Cardiac fibroblast (primary cell): ENCODE results near the gene CDC26.
A peak's percentile ranks its signal among the peaks of the same experiment; 100 is the strongest.

Source experiments
- DNase-seq, 2 donors: peaks; one replicate each; pipeline versions ENCODE4 v3.0.0 to v3.0.0-alpha.2; 2010; ENCODE audit warnings: low read depth in 2 of 2
- H3K4me3 ChIP-seq, 2 donors: replicated peaks in 1 of 2; 1 replicate in 1 of 2; 2 replicates in 1 of 2; pipeline ENCODE4 v1.5.1; 2011; ENCODE audit warnings: low read depth in 2 of 2, low read length in 2 of 2, mild to moderate bottlenecking in 2 of 2, moderate library complexity in 1 of 2
- CTCF ChIP-seq: IDR thresholded peaks from one replicate; pipeline ENCODE4 v1.5.1; 2011; ENCODE audit warnings: low read depth, mild to moderate bottlenecking, low read length, inconsistent platforms

Gene CDC26

GRCh38 chr9:113221003-113221799, 54.2 kb downstream of the CDC26 start, which contains the start of the genes FKBP15 and SLC31A1:
TSS of gene FKBP15 (minus strand) at chr9:113221277. CDS start at chr9:113221243, 34 bp downstream.
TSS of gene SLC31A1 (plus strand) at chr9:113221544. CDS start at chr9:113256149, 34,605 bp downstream.
- peak within 1 kb of the TSS; percentile 87 to 95 for H3K4me3 ChIP-seq
- no peak for TF ChIP-seq CTCF
- DNase-seq: peak; percentile 99

GRCh38 chr9:113220467-113221002, 54.8 kb downstream of the CDC26 start:
- peak overlapping the region; percentile 87 to 95 for H3K4me3 ChIP-seq
- DNase-seq: peak in 1 of 2 donors; percentile 7
- TF ChIP-seq CTCF: no peak

- DNase-seq: peak in 1 of 2 donors; percentile 57
- no peak for TF ChIP-seq CTCF
- H3K4me3 ChIP-seq: peak overlapping the region; percentile 87 to 95
Measured at GRCh38 chr9:113219969-113220368, 55.4 kb downstream of the CDC26 start.

GRCh38 chr9:113219186-113219936, 56.0 kb downstream of the CDC26 start:
- no peak for DNase-seq
- no peak for TF ChIP-seq CTCF
- H3K4me3 ChIP-seq: no peak overlapping the region
